ENCODE data around the gene MTERF2.

MTERF2 gene

GRCh38 chr12:106957583-106957982, 29.4 kb downstream of the MTERF2 start:
- DNase-seq (ENCODE audit: low read depth, low spot score), result no peak
- peak overlapping the region; percentile 94 for H3K4me3 ChIP-seq (ENCODE audit: low read length)

DNA sequence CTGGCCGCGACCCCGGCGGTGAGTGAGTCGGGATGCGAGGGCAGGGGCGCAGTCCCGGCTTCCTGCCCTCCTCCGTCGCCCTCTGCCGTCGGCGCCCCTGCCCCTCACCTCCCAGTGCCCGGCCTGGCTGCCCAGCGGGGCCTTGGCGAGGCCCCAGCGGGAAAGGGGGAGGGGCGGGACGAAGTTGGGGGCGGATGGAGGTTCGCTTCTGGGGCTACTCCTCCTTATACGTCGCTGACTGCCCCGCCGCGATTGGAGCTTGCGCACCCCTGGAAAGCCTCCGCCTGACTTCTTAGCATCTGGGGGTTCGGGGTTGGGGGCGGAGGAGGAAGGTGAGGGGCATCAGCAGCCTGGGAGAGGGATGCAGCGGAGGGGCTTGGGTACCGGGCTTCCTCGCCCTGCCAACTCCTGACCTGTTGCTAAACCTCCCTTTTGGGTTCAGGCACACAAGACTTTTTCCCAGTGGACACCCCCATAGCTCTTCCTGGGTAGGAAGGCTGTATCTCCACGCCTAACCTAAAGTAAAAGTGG, 30.8 kb downstream of the MTERF2 start:
- peak overlapping the region; percentile 94 for H3K4me3 ChIP-seq (ENCODE audit: low read length)

GRCh38 chr12:106955377-106956047, 31.4 kb downstream of the MTERF2 start, which contains the start of gene TMEM263:
TSS of gene TMEM263 (plus strand) at chr12:106955907. CDS start at chr12:106967117, 11,210 bp downstream.
- H3K4me3 ChIP-seq (ENCODE audit: low read length), result peak within 1 kb of the TSS; percentile 94
- DNase-seq (ENCODE audit: low read depth, low spot score), result peak; percentile 85

More for the DNA sequence above, 30.8 kb downstream of the MTERF2 start:
- no peak for DNase-seq (ENCODE audit: low read depth, low spot score)

DNA sequence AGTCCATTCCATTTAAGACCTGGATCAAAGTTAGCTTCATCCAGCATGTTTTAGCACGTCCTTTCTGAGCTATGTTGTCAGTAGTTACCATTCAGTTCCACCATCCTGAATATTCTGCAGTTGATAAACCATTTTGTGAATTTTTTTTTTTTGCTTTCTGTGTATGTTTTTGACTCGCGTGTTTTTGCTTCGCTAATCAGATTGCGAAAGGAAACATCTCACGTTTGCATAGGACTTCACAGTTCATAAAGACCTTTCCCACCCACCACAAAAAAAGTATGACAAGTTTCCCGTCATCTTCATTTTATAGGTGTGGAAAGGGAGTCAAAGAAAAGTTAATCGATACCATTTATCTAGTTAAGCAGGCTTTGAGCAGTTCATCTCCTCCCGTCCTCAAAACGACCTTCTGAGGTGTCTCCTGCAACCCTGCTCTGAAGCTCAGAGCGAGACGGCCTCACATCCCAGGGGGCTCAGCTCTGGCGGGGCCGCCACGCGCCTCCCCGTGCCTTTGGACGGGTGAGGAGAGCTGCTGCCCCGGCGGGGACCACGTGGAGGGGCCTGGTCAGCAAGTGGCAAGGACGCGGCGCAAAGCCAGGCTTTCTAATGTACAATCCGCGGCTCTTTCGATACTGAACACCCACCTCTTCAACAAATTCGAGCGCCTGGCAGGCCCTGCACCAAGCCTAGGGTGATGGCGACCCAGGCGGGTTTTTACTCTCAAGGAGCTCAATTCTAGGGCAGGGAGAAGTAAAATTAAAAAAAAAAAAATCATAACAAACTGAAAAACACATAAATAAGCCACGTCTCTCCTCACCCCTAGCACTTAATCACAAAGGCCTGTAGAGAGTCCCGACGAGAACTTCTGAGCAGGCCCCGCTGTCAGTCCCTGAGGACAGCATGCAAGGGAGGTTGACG, 32.2 kb downstream of the MTERF2 start:
- DNase-seq (ENCODE audit: low read depth, low spot score), result no peak
- peak overlapping the region; percentile 58 for H3K4me3 ChIP-seq (ENCODE audit: low read length)

DNA sequence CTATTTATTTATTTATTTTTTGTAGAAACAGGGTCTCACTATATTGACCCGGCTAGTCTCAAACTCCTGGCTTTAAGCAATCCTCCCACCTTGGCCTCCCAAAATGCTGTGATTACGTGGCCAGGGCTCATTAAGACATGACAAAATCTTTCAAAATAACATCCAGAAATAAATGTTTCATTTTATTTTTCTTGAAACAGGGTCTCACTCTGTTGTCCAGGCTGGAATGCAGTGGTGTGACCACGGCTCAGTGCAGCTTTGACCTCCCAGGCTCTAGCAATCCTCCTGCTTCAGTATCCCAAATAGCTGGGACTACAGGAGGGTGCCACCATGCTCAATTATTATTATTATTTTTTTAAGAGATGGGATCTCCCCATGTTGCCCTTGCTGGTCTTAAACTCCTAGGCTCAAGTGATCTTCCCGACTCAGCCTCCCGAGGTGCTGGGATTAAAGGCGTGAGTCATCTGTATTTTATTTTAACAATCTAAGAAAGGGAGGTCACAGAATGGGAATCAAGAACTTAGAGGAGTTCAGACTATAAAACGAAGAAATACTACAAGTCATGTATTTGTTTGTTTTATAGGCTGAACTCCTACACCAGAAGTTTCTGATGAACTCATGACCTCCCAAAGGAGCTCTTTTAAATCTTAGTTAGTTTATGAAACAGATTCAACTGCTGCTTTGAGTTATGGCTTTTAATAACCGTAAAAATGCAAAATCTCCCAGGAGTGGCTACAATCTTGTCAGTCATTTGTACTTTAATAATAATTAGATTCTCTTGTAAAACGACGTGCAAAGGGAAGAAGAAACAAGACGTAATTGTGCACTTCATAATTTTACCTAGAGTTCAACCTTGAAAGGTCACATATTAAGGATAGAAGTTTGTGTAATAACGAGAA, 33.3 kb downstream of the MTERF2 start:
- DNase-seq (ENCODE audit: low read depth, low spot score), result no peak
- no peak overlapping the region for H3K4me3 ChIP-seq (ENCODE audit: low read length)

DNA sequence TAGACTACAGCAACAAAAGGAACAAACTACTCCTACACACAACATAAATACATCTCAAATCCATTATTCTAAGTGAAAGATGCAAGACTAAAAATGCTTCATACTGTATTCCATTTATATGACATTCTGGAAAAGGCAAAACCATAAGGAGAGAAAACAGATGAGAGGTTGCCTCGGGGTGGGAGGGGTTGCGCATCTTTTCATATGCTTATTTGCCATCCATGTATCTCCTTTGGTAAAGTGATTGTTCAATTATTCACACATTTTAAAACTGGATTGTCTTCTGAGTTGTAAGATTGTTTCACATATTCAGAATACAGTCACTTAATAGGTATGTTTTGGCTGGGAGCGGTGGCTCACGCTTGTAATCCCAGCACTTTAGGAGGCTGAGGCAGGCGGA, 36.4 kb downstream of the MTERF2 start:
- H3K4me3 ChIP-seq (ENCODE audit: low read length), result no peak overlapping the region
- no peak for DNase-seq (ENCODE audit: low read depth, low spot score)

DNA sequence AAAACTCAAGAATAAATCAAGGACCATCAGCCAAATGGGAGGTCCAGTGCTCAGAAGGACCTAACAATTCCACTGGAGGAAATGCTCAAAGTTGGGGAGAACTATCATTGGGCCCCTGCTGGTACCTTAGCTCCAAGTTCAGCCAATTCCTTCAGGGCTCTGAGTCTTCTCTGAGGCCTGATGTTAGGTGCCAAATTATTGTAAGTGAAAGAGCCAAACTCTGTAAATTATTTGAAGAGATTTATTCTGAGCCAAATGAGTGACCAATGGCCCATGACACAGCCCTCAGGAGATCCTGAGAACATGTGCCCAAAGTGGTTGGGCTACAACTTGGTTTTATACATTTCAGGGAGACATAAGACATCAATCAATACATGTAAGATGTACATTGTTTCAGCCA, 39.5 kb downstream of the MTERF2 start:
- no peak for DNase-seq (ENCODE audit: low read depth, low spot score)
- no peak overlapping the region for H3K4me3 ChIP-seq (ENCODE audit: low read length)

GRCh38 chr12:106945261-106945851, 41.6 kb downstream of the MTERF2 start:
- no peak overlapping the region for H3K4me3 ChIP-seq (ENCODE audit: low read length)
- DNase-seq (ENCODE audit: low read depth, low spot score), result no peak

GRCh38 chr12:106942775-106943174, 44.2 kb downstream of the MTERF2 start:
- DNase-seq (ENCODE audit: low read depth, low spot score), result no peak
- H3K4me3 ChIP-seq (ENCODE audit: low read length), result no peak overlapping the region

DNA sequence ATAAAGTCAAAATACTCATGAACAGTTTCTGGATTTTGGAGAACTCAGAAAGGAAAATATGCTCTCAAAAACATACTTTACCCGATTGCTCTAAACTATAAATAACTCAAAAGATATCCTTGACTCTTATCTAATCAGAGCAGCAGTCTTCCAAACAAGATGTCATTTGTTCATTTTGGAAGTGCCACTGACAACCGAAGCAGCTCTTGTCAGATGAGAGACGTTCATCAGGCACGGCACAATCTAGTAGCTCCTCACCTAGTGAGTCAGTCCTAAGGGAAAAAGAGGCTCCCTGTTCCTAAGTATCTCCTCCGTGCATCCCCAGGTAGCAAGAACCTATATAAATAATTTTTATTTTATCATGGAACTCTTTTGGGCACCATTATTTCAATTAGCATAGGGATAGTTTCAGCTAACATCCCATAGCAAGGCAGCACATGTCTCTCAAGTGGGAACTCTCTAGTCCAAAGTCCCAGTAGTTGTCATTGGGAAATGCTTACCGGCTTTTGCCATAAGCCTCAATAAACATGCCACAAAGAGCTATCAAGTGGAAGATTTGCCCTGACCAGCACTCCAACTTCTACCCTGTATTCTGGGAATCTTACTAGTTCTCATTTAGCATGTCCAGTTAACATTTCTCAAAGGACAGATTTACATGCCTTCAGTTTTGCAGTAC, 45.3 kb downstream of the MTERF2 start:
- no peak for DNase-seq (ENCODE audit: low read depth, low spot score)
- no peak overlapping the region for H3K4me3 ChIP-seq (ENCODE audit: low read length)

GRCh38 chr12:106934277-106934676, 52.7 kb downstream of the MTERF2 start:
- DNase-seq (ENCODE audit: low read depth, low spot score), result no peak
- no peak overlapping the region for H3K4me3 ChIP-seq (ENCODE audit: low read length)
